ENCODE data around the gene TMEM132A. TPM values are rescaled to one million over a fixed set of nuclear protein-coding genes. Genes with fewer than 3 reads are reported as not detected.

TMEM132A gene
- total and polyA plus RNA-seq, 9 donors, result 2.9 to 34.1 (median 21.3) TPM

- Histone ChIP-seq H3K27ac (no peak overlapping the region), H3K27me3 (no peaks in the 10 kb centered on the region), H3K9me3 (no peaks in the 10 kb centered on the region), H3K4me1 (ENCODE audit: insufficient read depth) (peaks cover 8% of the 10 kb centered on the region), H3K36me3 (no peaks in the 10 kb centered on the region), H3K4me3 (no peak overlapping the region)
- TF ChIP-seq CTCF (IDR thresholded peaks at IDR 0.05) (no peak), POLR2A (IDR thresholded peaks at IDR 0.05) (no peak), EP300 (IDR thresholded peaks at IDR 0.05) (no peak)
- intact Hi-C loops (cut with DNase I), result no loop called here
- 44 to 56% (median 50%) methylated on average over 6 of the region's 6 CpGs for WGBS, 3 donors
- no peak for DNase-seq
These were observed 505 bp upstream of the TMEM132A start for GRCh38 chr11:60923800-60924109.

DNA sequence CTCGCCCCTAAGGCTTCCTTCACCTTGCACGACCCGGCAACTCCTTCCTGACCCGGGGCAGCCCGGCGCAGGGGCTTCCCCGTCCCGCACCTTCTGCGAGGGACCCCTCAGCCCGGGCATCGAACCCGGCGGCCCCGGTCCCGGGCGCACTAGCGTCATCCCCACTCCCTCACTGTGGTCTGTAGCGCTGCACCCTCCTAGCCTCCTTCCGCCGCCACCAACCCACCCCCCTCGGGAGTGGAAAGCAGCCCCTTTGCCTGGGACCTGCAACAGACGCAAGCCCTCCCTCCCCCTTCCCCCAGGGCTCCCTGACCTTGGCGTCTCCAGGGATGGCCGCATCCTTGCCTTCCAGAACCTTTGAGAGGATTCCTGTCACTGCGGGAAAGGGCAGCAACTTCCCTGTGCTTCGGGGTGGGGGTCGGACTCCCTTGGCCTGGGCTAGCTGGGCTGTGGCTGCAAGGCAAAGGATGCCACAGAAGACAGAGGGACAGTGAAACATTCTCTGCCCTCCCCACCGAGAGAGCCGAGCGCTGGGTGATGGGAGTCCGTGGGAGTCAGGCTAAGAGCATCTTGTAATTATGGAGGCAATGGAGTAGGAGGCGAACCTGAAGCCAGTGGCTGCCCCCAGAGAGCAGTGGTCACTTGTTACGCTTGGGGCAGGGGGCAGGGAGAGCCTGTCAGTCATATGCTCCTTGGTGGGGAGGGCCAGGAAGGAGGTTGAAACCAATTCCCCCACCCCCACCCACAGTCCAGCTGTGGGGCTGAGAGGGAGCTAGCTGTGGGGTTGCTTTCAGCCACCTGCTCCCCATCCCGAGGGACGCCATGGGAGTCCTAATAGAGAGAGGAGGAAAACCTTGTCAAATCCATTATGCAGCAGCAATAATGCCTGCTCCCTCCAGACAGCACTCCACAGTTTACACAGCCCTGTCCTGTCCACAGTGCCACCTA lies 920 bp downstream of the TMEM132A start:
- WGBS, 3 donors, result 4 to 6% (median 5%) methylated on average over 35 of the region's 35 CpGs

DNA sequence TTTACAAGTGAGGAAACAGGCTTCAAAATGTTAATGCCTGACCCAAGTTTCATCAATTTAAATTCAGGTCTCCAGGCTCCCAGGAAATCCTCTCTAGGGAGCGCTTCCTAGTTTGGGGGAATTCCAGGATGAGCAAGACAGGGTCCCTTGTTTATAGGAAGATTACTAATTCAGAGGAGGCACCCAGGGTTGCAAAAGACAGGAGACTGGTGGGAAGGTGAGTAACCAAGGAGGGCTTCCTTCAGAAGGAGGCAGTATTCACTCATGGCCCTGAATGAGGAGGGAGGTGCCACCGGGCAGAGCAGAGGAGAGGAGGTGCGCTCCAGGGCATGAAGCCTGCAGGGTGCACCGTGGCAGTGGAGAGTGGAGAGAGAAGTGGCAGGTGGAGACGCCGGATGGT lies 1.6 kb downstream of the TMEM132A start:
- no peaks in the 10 kb centered on the region for H3K36me3 ChIP-seq
- peaks cover 8% of the 10 kb centered on the region for H3K4me1 ChIP-seq (ENCODE audit: insufficient read depth)
- no peak overlapping the region for H3K4me3 ChIP-seq
- WGBS, 3 donors, result 77 to 89% (median 81%) methylated on average over 6 of the region's 6 CpGs
- DNase-seq, result no peak
- TF ChIP-seq CTCF (IDR thresholded peaks at IDR 0.05), result no peak
- TF ChIP-seq POLR2A (IDR thresholded peaks at IDR 0.05), result no peak
- TF ChIP-seq EP300 (IDR thresholded peaks at IDR 0.05), result no peak
- no peak overlapping the region for H3K27ac ChIP-seq
- H3K27me3 ChIP-seq, result no peaks in the 10 kb centered on the region
- no peaks in the 10 kb centered on the region for H3K9me3 ChIP-seq
- intact Hi-C loops (cut with DNase I), result no loop called here

More for the DNA sequence above, 920 bp downstream of the TMEM132A start:
- peak in 1 of 5 donors; percentile 49 for DNase-seq
- no peak for TF ChIP-seq POLR2A (IDR thresholded peaks at IDR 0.05)
- no peak for TF ChIP-seq CTCF (IDR thresholded peaks at IDR 0.05)
- Histone ChIP-seq H3K9me3 (no peaks in the 10 kb centered on the region), H3K36me3 (no peaks in the 10 kb centered on the region), H3K4me1 (ENCODE audit: insufficient read depth) (peaks cover 8% of the 10 kb centered on the region), H3K27ac (peak overlapping the region in 1 of 2 donors; percentile 18), H3K27me3 (no peaks in the 10 kb centered on the region), H3K4me3 (peak overlapping the region; percentile 48)
- intact Hi-C loops (cut with DNase I), result no loop called here

GRCh38 chr11:60926500-60926899 lies 2.2 kb downstream of the TMEM132A start:
- Histone ChIP-seq H3K36me3 (no peaks in the 10 kb centered on the region), H3K4me3 (no peak overlapping the region), H3K9me3 (no peaks in the 10 kb centered on the region), H3K27ac (no peak overlapping the region), H3K27me3 (no peaks in the 10 kb centered on the region), H3K4me1 (ENCODE audit: insufficient read depth) (peaks cover 8% of the 10 kb centered on the region)
- no peak for DNase-seq
- 92 to 95% (median 92%) methylated on average over 8 of the region's 8 CpGs for WGBS, 3 donors
- intact Hi-C loops (cut with DNase I), result no loop called here
- TF ChIP-seq POLR2A (IDR thresholded peaks at IDR 0.05) (no peak), EP300 (IDR thresholded peaks at IDR 0.05) (no peak), CTCF (IDR thresholded peaks at IDR 0.05) (no peak)

Data from ovary (tissue), 9 donors.